CD4-positive, alpha-beta T cell treated with Interleukin-15 for 4 hours (primary cell): ENCODE measurements around the gene AKAP6.

Experiments
- DNase-seq: peaks from one replicate; pipeline ENCODE4 v3.0.0-alpha.2; 2020; ENCODE audit warnings: low spot score

Gene AKAP6

DNA sequence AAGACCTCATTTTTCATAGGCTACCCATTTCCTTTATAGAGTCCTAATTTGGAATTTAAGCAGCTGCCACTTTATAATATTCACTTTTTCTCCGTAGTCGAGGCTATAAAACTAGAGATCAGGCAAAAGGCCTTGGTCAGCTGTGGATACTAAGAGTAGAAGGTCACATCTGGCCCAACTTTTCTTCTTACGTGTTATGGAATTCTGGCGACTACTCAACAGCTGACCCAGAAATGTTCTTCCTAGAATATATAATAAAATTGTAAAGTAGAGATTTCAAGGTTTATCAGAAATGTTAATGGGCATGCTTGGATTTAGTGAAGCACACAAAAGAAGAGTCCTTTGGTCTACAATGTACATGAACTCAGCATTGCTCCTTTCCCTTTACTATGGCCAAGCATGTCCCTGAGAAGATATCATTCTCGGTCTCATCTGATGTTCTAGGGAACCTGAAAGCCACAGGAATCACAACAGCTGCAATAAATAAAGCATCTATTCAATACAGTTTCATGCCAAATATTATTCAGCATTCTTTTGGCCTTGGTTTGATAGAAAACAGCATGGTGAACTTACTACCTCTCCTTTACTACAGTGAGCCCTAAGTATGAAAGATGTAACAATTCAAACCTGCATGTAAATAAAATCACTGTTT lies 348.2 kb downstream of the AKAP6 start:
- DNase-seq = no peak

GRCh38 chr14:32678088-32678487 lies 349.0 kb downstream of the AKAP6 start:
- no peak for DNase-seq

DNA sequence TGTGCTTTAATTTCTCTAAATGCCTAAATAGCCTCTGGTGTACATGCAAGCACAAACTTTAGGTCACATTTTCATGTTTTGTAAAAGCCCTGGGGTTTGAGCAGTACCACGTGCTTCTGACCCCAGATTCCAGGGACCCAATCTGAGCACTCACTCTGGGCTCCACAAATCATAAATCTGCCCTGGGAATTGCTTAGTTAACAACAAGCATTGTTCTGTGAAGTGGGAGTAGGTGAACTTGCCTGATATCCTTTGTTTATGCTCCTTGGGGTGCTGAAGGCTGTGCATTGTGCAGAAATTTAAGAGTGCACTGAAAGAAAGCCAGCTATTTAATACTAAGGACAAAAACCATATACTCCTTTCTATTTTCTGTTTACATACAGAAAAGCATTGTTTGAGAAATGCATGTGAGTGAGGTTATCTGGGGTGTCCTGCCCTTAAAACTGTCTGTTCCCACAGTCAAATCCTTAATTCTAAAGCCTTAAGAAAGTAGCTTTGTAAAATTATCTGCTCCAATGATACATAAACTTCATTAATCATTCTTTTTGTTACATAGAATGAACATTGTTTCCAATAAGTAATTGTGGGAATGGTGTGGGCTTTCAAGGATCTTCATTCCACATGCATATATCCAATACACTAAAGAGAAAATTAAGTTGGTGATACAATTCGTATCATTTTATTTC lies 351.0 kb downstream of the AKAP6 start:
- DNase-seq = no peak

- DNase-seq = no peak
Observed at GRCh38 chr14:32681598-32681997, 352.5 kb downstream of the AKAP6 start.

DNA sequence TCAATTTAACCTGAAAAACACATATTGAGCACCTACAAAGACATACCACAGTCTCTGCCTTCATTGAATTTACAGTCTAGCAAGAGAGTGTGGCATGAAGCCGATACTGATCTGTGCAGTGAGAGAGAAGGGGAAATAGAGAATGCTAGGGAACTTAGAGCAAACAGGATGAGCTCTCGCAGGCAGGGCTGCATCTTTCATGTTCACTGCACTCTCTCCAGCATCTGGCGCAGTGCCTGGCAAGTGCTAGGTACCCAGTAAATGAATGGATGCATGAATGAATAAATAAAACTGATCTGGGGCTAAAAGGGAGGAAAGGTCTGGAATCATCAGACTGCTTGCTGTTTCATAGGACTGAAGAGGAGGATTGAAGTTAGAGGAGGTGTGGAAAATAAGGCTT lies 353.1 kb downstream of the AKAP6 start:
- DNase-seq = no peak

DNA sequence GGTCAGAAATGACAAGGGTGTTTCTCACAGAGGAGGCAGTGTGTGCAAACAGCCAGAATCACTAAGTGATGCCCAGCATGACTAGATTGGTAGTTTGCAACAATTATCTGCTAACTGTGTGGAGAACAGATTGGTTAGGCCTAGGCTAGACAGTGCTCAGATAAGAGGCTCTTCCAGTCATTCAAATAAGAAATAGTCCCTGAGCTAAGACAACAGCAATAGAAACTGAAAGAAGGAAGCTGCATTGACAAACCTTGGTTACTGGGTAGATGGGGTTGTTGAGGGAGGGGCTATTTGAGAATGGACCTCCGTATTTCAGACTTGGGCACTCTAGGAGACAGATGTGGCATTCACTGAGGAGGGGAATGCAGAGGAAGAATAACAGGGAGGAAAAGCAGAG lies 354.6 kb downstream of the AKAP6 start:
- DNase-seq = no peak

DNA sequence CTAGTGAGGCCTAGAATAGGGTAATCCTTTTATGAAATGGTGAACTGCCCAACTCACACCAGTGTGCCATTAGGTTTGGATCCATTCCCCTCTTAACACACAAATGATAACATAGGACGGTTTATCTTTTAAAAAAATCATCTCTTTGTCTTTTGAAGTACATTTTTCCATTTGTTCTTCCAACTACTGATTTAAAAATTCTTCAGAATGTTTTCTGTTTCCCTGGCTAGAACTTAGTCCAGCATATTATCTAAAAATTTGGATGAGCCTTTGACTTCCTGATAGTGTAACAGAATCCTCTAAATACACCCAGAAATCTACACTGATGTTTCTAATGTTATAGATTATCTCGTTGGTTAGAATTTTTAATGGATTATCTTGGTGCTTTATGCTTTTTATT lies 359.8 kb downstream of the AKAP6 start:
- DNase-seq = no peak

DNA sequence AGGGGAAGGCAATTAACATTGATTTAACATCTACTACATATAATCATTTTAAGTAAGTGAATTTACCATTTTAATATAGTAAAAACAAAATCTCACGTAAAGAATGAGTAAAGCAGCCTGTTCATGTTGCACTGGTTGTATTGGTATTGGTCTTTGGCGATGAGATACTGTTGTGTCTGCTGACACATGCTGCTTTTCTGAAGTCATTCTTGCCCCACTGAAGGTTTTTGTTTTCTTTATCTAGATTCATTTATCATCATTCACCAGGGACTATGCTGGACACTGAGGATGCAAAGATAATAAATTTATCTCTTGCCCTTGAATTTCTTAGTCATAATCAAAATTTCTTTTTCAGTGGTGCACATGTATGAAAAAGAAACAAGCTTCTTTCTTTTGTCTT lies 363.3 kb downstream of the AKAP6 start:
- DNase-seq = no peak

GRCh38 chr14:32693114-32693513 lies 364.0 kb downstream of the AKAP6 start:
- no peak for DNase-seq

DNA sequence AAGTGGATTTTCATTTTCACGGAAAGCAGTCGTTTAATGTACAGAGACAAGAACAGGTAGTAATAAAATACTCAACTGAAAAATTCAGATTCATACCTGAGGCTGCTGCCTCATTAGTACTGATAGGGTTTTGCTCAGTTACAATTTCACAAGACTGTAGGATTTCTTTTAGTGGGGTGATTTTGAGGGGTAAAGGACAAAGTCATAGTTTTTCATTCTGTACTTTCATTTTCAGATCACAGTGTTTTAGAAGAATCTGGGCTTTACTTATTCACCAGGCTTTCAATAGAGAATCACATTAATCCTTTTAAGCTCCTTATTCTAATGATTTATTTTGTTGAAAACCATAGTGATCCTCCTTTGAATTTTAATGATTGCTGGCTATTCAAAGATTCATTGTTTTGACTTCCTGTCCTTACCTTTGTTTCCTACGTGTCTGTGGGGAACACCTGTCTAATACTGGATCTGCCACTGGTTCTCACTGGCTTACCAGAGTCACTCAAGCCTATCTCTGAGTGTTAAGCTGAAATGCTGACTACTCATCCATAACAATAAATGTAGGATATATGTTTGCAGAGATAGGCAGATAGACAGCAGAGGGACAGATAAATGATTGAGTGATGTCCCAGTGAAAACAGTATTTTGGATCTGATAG lies 365.8 kb downstream of the AKAP6 start:
- no peak for DNase-seq

- no peak for DNase-seq
Observed at GRCh38 chr14:32696325-32697091, 367.4 kb downstream of the AKAP6 start.

DNA sequence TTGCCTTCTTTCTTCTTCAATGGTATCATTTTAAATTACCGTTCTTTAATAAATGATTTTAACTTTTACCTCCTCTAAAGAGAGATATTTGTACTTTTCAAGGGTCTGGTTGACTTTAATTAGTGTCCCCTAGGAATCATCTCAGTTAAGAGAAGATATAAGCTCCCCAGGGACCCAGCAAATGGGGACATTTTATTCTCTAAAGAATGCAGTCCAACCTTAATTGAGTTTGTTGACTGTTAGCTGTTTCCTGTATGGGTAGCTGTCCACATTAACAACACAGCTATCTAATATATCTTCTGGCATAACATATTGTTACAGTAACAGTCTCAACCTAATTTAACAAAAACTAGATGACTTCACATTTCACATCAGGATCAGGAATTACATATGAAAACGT lies 368.0 kb downstream of the AKAP6 start:
- DNase-seq = no peak

DNA sequence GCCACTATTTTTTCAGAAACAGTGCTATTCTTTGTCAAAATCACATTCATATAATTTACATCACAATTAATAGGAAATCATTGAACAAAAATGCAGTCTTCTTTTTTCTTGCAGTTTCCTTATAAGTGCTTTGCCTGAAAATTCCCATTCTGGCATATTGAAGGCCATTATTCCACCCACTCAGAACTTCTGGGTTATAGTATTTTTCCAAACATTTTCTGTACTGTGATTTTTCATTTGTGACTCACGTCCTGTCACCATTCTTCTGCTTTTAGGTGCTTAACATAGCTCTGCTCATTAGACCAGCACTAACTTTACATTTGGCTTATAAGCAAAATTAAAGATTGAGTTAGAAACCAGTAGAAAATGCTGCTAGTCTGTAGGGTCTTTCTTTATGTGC lies 368.6 kb downstream of the AKAP6 start:
- DNase-seq = no peak

DNA sequence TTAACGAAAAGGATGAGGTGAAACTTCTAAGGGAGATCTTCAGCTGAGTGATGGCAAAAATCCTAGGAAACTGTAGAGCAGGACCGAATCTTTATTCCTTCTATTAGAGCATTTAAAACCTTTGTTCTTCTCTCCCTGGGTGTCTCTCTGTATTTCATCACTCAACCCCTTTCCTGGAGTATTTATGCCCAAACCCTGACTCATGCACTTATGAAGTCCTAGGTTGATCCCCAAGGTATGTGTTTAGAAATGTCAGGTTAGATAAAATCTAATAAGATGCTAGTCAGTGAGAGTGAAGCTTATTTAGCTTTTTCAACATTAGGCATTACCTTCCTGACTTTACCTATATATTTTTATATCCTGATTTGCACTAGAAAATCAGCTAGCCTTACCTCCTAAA lies 369.7 kb downstream of the AKAP6 start:
- no peak for DNase-seq

DNA sequence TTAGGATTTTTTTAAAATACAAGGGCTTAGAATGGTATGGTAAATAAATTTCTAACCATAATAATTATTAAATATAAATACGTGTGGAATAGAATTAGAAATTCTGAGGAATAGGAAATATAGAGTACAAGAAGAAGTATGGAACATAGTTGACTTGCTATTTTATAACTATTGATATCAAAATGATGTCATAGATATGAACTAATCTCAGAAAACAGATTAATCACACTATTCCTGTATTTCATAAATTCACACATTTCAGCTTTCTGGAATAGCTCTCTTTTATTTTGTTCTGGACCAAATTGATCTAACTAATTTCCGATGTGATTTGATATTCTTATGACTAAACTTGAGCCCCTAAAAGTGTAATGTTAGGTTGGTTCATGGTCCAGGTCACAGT lies 372.4 kb downstream of the AKAP6 start:
- no peak for DNase-seq

- no peak for DNase-seq
Observed at GRCh38 chr14:32702088-32702487, 373.0 kb downstream of the AKAP6 start.

- DNase-seq = peak; percentile 8
Observed at GRCh38 chr14:32702562-32702961, 373.5 kb downstream of the AKAP6 start.

DNA sequence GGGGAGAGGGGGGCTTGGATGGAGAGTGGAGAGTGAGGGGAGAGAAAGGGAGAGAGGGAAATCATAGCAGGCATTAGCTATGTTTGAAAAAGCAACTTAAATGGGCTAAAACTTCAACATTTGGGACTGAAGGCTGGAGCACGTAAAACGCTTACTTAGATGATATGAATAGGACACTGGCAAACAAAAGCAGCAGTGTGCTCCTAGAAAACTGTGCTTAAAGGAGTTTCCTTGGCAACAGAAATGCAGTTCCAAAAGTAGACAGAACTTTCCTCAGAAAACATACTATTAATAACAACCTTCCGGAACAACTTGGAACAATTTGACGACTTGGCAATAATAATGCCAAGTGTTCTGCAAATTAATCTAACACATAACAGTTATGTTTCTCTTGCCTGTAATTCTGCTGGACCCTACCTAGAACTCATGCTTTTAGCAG lies 374.1 kb downstream of the AKAP6 start:
- no peak for DNase-seq

- DNase-seq = no peak
Observed at GRCh38 chr14:32706721-32707519, 377.8 kb downstream of the AKAP6 start.

- no peak for DNase-seq
Observed at GRCh38 chr14:32707742-32708500, 378.8 kb downstream of the AKAP6 start.

GRCh38 chr14:32709027-32709426 lies 379.9 kb downstream of the AKAP6 start:
- no peak for DNase-seq
